K562 (cell line): ENCODE results near the gene CYB5R4. TPM values are rescaled to one million over a fixed set of nuclear protein-coding genes. Genes with fewer than 3 reads are reported as not detected.
A peak's percentile ranks its signal among the peaks of the same experiment; 100 is the strongest.

Experiments
- ATAC-seq: fragments of 200-7000 bp; cut with Tn5 transposase; 3 replicates; pipeline ENCODE4 v1.9.1; 2020; ENCODE audit warnings: moderate library complexity
- BruUV-seq: library from RNA; stranded (reverse); fragments of 400-500 nt; replicated peaks from 2 replicates; lab custom pipeline; 2021; lab: Mats Ljungman, UMichigan
- CTCF ChIA-PET: fragments of 300-600 bp; formaldehyde crosslinking; extraction: SDS; loops from one replicate; lab custom pipeline; 2021; ENCODE audit warnings: low intra/inter-chr PET ratio; lab: Yijun Ruan, JAX
- POLR2A ChIA-PET: fragments of 300-600, 350-650 bp; sonication (Branson Sonifier 250); formaldehyde crosslinking; extraction: SDS; loops from one replicate; lab custom pipeline; 2021; ENCODE audit warnings: antibody characterized with exemption, inconsistent platforms; lab: Yijun Ruan, JAX
- DNase-seq, 4 experiments: peaks; one replicate each; pipeline versions ENCODE4 v3.0.0 to v3.0.0-alpha.2; 2011 to 2018; ENCODE audit warnings: low spot score in 3 of 4, mixed read lengths in 3 of 4; ENCODE audit errors: extremely low read depth in 1 of 4
- FAIRE-seq: peaks from 2 replicates; lab custom pipeline; 2011; peaks lifted over from hg19 to GRCh38; lab: Jason Lieb, UNC
- H2AFZ ChIP-seq: 2 replicates; pipeline ENCODE4 v1.6.0; 2011; ENCODE audit warnings: low read depth, low read length, control low read depth, inconsistent platforms
- H3K27ac ChIP-seq: fragments of 200-600 bp; 3 replicates; pipeline ENCODE4 v1.8.0; 2011; ENCODE audit warnings: low read depth, mild to moderate bottlenecking, control low read depth, inconsistent platforms, low read length, moderate library complexity, mixed read lengths; ENCODE audit errors: extremely low read depth
- H3K27me3 ChIP-seq, 2 experiments: fragments of 300-600 bp in 1 of 2; 2 replicates in 1 of 2; 3 replicates in 1 of 2; pipeline versions ENCODE4 v1.6.0 to v1.8.0; 2011; ENCODE audit warnings: inconsistent platforms in 2 of 2, low read length in 2 of 2, mild to moderate bottlenecking in 1 of 2, mixed read lengths in 1 of 2, moderate library complexity in 1 of 2; ENCODE audit not compliant: control insufficient read depth in 2 of 2, insufficient read depth in 2 of 2
- H3K36me3 ChIP-seq: fragments of 300-600 bp; 3 replicates; pipeline ENCODE4 v1.8.0; 2011; ENCODE audit warnings: mild to moderate bottlenecking, low read length, inconsistent platforms; ENCODE audit not compliant: control insufficient read depth, insufficient read depth
- H3K4me1 ChIP-seq, 2 experiments: fragments of 200-600 bp in 1 of 2; replicated peaks in 1 of 2; 2 replicates in 1 of 2; 3 replicates in 1 of 2; pipeline versions ENCODE4 v1.5.1 to v1.8.0; 2011; ENCODE audit warnings: inconsistent platforms in 2 of 2, low read length in 2 of 2, mild to moderate bottlenecking in 1 of 2, mixed read lengths in 1 of 2, moderate library complexity in 1 of 2; ENCODE audit not compliant: control insufficient read depth in 2 of 2, insufficient read depth in 2 of 2
- H3K4me2 ChIP-seq: 2 replicates; pipeline ENCODE4 v1.6.1; 2011; ENCODE audit warnings: low read length, control low read depth, inconsistent platforms, mixed read lengths; ENCODE audit not compliant: insufficient read depth
- H3K4me3 ChIP-seq: fragments of 200-600 bp; sonication (generic), shearing (Covaris generic); 2 replicates; pipeline ENCODE4 v1.5.1; 2016; ENCODE audit warnings: control low read depth, inconsistent platforms
- H3K79me2 ChIP-seq: fragments of 200-600 bp; 3 replicates; pipeline ENCODE4 v1.8.0; 2011; ENCODE audit warnings: low read length, inconsistent platforms; ENCODE audit not compliant: control insufficient read depth, insufficient read depth
- H3K9ac ChIP-seq, 2 experiments: 2 replicates each; pipeline versions ENCODE4 v1.6.0 to v1.6.1; 2011; ENCODE audit warnings: low read depth in 2 of 2, low read length in 2 of 2, control low read depth in 1 of 2, inconsistent platforms in 1 of 2, mild to moderate bottlenecking in 1 of 2, mixed read lengths in 1 of 2; ENCODE audit not compliant: insufficient read depth in 1 of 2
- H3K9me1 ChIP-seq: one replicate; pipeline ENCODE4 v1.6.0; 2011; ENCODE audit warnings: inconsistent platforms, mild to moderate bottlenecking, low read length, moderate library complexity; ENCODE audit not compliant: control insufficient read depth, insufficient read depth
- H3K9me3 ChIP-seq: replicated peaks from 2 replicates; pipeline ENCODE4 v1.5.1; 2011; ENCODE audit warnings: low read depth, low read length, inconsistent platforms; ENCODE audit not compliant: control insufficient read depth, insufficient read depth
- H4K20me1 ChIP-seq: replicated peaks from 2 replicates; pipeline ENCODE4 v1.6.1; 2011; ENCODE audit warnings: low read length, inconsistent platforms, mixed read lengths; ENCODE audit not compliant: control insufficient read depth, insufficient read depth
- CEBPG ChIP-seq, 3 experiments: fragments of 200-800 bp in 1 of 3; sonication (Bioruptor generic) in 1 of 3; sonication (generic) in 1 of 3; formaldehyde crosslinking in 1 of 3; IDR thresholded peaks in 2 of 3; conservative IDR thresholded peaks in 1 of 3; 2 replicates each; pipeline versions ENCODE4 v1.6.1 to v1.8.0; 2016 to 2022; ENCODE audit warnings: missing compliant biosample characterization in 2 of 3, missing genetic modification characterization in 2 of 3, mild to moderate bottlenecking in 1 of 3, missing genetic modification reagents in 1 of 3
- CXXC5 ChIP-seq: fragments of 250-450 bp; sonication (Bioruptor Pico); IDR thresholded peaks from 2 replicates; pipeline ENCODE4 v1.8.0; 2022; ENCODE audit warnings: inconsistent platforms, mild to moderate bottlenecking, moderate library complexity
- DMBX1 ChIP-seq: fragments of 250-450 bp; sonication (Bioruptor Pico); IDR thresholded peaks from 2 replicates; pipeline ENCODE4 v1.8.0; 2022; ENCODE audit warnings: inconsistent platforms, mild to moderate bottlenecking, moderate library complexity, borderline replicate concordance
- FOS ChIP-seq: IDR thresholded peaks from 3 replicates; pipeline ENCODE4 v1.6.1; 2011; ENCODE audit not compliant: insufficient read length; ENCODE audit errors: extremely low read depth
- SAFB ChIP-seq: fragments of 200-400 bp; formaldehyde crosslinking; IDR thresholded peaks from 2 replicates; pipeline ENCODE4 v1.6.1; 2017; ENCODE audit warnings: low read depth, low read length, borderline replicate concordance
- ZNF134 ChIP-seq: fragments of 250-450 bp; sonication (Bioruptor Pico); conservative IDR thresholded peaks from 2 replicates; pipeline ENCODE4 v1.4.0; 2020
- ZNF592 ChIP-seq: fragments of 450-650 bp; IDR thresholded peaks from 2 replicates; pipeline ENCODE4 v1.6.1; 2017; ENCODE audit warnings: antibody characterized with exemption, mild to moderate bottlenecking
- WGBS: fragments of 100-300 bp; shearing (Covaris generic); methylation state at CpG from one replicate; pipeline ENCODE4 v1.1.6; 2016; ENCODE audit warnings: low coverage, mixed read lengths; ENCODE audit not compliant: insufficient coverage; ENCODE audit errors: missing lambda C conversion rate; 5-methylcytosine and 5-hydroxymethylcytosine counted together
- in situ Hi-C: fragments of 300-500 bp; cut with MboI; formaldehyde crosslinking; loops from 4 replicates; pipeline ENCODE4 v1.15.0; 2018; ENCODE audit warnings: inconsistent platforms, mixed read lengths
- intact Hi-C: fragments of 100-400 bp; cut with micrococcal nuclease; formaldehyde crosslinking; loops from 2 replicates; pipeline ENCODE4 v1.14.2; 2022
- polyA plus RNA-seq, 8 experiments: library from polyadenylated mRNA; depleted of rRNA in 4 of 8; stranded (reverse) in 5 of 8; unstranded in 3 of 8; fragments of >200 nt; fragmentation: Nextera tagmentation in 2 of 8; fragmentation: Illumina TruSeq in 1 of 8; extraction: Ambion mirVana in 2 of 8; extraction: Trizol in 1 of 8; gene quantifications; 2 replicates each; pipeline versions ENCODE4 v1.2.1 to v1.2.3, GENCODE V29; 2011 to 2014; ENCODE audit warnings: inconsistent platforms in 1 of 8, missing spikeins in 1 of 8
- total RNA-seq, 7 experiments: library from RNA; depleted of rRNA in 6 of 7; stranded (reverse); fragments of >200 nt in 6 of 7; fragmentation: Illumina TruSeq in 2 of 7; extraction: Trizol in 2 of 7; gene quantifications; 2 replicates each; pipeline versions ENCODE4 v1.2.1 to v1.2.3, GENCODE V29; 2011 to 2021; ENCODE audit warnings: low replicate concordance in 1 of 7

CYB5R4 gene
- total and polyA plus RNA-seq, 9 of the 15 experiments (the other 6 are each of a cell fraction or from before 2014, with no cell fraction given), result 5.9 to 23.1 (median 19.0) TPM

- no peak overlapping the region for H3K4me2 ChIP-seq
- no peaks in the 10 kb centered on the region for H3K9me1 ChIP-seq
- intact Hi-C loops, result loop anchor here (1.0 to 10.0 kb wide), 2 partner anchors 25 to 236 kb away; no protein-coding TSS in a partner anchor
- WGBS, result 60% methylated on average over 3 of the region's 3 CpGs
- H3K27ac ChIP-seq, result no peak overlapping the region; the same call in 1 of the 3 replicates
- ATAC-seq (no peak), DNase-seq (no peak), FAIRE-seq (no peak)
- no peaks in the 10 kb centered on the region for H4K20me1 ChIP-seq
- ChIA-PET POLR2A (no interaction called here), CTCF (no interaction called here)
- peak overlapping the region; percentile 84 for H2AFZ ChIP-seq
- no peaks in the 10 kb centered on the region for H3K27me3 ChIP-seq
- H3K36me3 ChIP-seq, result no peaks in the 10 kb centered on the region
- in situ Hi-C loops, result no loop called here
- TF ChIP-seq CEBPG (CRISPR knock-in tag; IDR thresholded peaks at IDR 0.05) (no peak), CEBPG (tag; conservative IDR thresholded peaks at IDR 0.05 in 1 of 2, IDR thresholded peaks at IDR 0.05 in 1 of 2) (0 out of 4 replicates have a peak, but pooled peaks of 1 of the 2 experiments have one; percentile 27), FOS (no peak), ZNF134 (CRISPR knock-in tag) (peak; percentile 61; the same call in 1 of the 2 replicates)
- no peak overlapping the region for H3K4me3 ChIP-seq
- BruUV-seq, result no TSS peak
- peaks cover 0 to 46% of the 10 kb centered on the region in 2 experiments; a peak in 4 of 5 replicates for H3K4me1 ChIP-seq
- H3K79me2 ChIP-seq, result no peaks in the 10 kb centered on the region
- peak overlapping the region in 1 of 2 experiments; percentile 35; a peak in 1 of 4 replicates for H3K9ac ChIP-seq
- peaks cover 6% of the 10 kb centered on the region; the same call in 1 of the 2 replicates for H3K9me3 ChIP-seq
These were observed 119.5 kb downstream of the CYB5R4 start for GRCh38 chr6:83978997-83979396.

GRCh38 chr6:83984411-83984810 is 124.9 kb downstream of the CYB5R4 start:
- no peak for FAIRE-seq
- no TSS peak for BruUV-seq
- peaks cover 0 to 2% of the 10 kb centered on the region in 2 experiments; a peak in 1 of 5 replicates for H3K4me1 ChIP-seq
- in situ Hi-C loops (no loop called here), intact Hi-C loops (no loop called here)
- H3K9ac ChIP-seq, result no peak overlapping the region
- no peaks in the 10 kb centered on the region for H3K27me3 ChIP-seq
- no peak overlapping the region for H3K4me3 ChIP-seq
- no peaks in the 10 kb centered on the region for H3K36me3 ChIP-seq
- no peak overlapping the region for H3K4me2 ChIP-seq
- CTCF ChIA-PET, result no interaction called here
- 89% methylated on average over 1 of the region's 1 CpG for WGBS
- H3K79me2 ChIP-seq, result no peaks in the 10 kb centered on the region
- H4K20me1 ChIP-seq, result no peaks in the 10 kb centered on the region
- TF ChIP-seq ZNF592 (peak; percentile 67; the same call in 1 of the 2 replicates), DMBX1 (CRISPR knock-in tag) (peak; percentile 73; the same call in 1 of the 2 replicates), SAFB (no peak), CXXC5 (CRISPR knock-in tag) (0 out of 2 replicates have a peak, but pooled peaks have one; percentile 42)
- POLR2A ChIA-PET, result no interaction called here
- no peak for ATAC-seq
- peak overlapping the region; percentile 36; the same call in 1 of the 2 replicates for H2AFZ ChIP-seq
- no peak for DNase-seq
- peaks cover 12% of the 10 kb centered on the region for H3K9me3 ChIP-seq
- H3K27ac ChIP-seq, result no peak overlapping the region
- no peaks in the 10 kb centered on the region for H3K9me1 ChIP-seq
